HG03575 (cell line): Measurements from ENCODE around the gene UPK2.
A peak's percentile ranks its signal among the peaks of the same experiment; 100 is the strongest.
"Not testable (repeated sequence)": the region's sequence is repeated elsewhere in the genome, so short reads cannot be mapped to it uniquely, and the experiment has no call there.

ENCODE experiments used
- ATAC-seq: cut with Tn5 transposase; IDR thresholded peaks from one replicate; pipeline ENCODE4 v1.9.1; 2021; ENCODE audit not compliant: unreplicated experiment, insufficient number of reproducible peaks, low FRiP score; ENCODE audit errors: extremely low read depth

Gene UPK2

GRCh38 chr11:118975771-118976709 lies 19.9 kb downstream of the UPK2 start:
- no peak for ATAC-seq

- ATAC-seq, result no peak
Measured at GRCh38 chr11:118979434-118979833, 23.3 kb downstream of the UPK2 start.

DNA sequence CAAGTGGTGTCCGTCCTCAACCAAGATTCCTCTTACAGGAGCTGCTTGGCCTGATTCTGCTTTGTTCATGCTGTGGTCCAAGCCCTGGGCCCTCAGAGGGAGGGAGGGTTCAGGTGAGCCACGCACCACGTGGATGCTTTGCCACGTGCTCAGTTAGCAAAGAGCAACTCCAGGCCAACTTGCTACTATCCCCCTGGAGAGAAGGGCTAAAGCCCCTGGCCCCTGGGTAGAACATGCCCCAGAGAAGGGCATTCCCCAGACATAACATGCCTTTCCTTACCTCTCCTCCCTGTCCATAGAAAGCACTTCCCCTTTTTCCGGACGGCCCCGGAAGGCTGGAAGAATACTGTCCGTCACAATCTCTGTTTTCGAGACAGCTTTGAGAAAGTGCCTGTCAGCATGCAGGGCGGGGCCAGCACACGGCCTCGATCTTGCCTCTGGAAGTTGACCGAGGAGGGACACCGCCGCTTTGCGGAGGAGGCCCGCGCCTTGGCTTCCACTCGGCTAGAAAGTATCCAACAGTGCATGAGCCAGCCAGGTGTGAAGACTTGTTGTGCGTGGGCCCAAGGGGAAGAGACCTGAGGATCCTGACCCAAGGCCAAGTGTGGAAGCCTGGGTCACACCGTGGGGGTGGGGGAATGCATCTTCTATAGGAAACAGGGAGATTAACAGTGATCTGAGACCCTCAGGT lies 24.2 kb downstream of the UPK2 start:
- no peak for ATAC-seq

GRCh38 chr11:118984337-118984736 lies 28.2 kb downstream of the UPK2 start:
- not testable (repeated sequence) for ATAC-seq

- ATAC-seq, result no peak
Measured at GRCh38 chr11:118984825-118985224, 28.7 kb downstream of the UPK2 start.

DNA sequence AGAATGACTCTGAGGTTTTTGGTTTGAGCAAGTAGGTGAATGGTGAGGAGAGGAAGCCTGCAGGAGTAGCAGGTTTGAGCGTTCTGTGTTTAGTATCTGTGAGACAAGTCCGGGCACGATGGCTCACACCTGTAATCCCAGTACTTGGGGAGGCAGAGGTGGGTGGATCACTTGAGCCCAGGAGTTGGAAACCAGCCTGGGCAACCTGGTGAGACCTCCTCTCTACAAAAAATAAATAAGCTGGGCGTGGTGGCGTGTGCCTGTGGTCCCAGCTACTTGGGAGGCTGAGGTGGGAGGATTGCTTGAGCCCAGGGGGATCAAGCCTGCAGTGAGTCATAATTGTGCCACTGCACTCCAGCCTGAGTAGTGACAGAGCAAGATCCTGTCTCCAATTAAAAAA lies 32.2 kb downstream of the UPK2 start:
- no peak for ATAC-seq

DNA sequence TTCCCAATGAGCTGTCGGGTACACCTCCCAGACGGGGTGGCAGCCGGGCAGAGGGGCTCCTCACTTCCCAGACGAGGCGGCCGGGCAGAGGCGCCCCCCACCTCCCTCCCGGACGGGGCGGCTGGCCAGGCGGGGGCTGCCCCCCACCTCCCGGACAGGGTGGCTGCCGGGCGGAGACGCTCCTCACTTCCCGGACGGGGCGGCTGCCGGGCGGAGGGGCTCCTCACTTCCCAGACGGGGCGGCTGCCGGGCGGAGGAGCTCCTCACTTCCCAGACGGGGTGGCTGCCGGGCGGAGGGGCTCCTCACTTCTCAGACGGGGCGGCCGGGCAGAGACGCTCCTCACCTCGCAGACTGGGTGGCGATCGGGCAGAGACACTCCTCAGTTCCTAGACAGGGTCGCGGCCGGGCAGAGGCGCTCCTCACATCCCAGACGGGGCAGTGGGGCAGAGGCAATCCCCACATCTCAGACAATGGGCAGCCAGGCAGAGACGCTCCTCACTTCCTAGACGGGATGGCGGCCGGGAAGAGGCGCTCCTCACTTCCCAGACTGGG lies 35.5 kb downstream of the UPK2 start:
- ATAC-seq, result not testable (repeated sequence)

- ATAC-seq, result no peak
Measured at GRCh38 chr11:118996926-118997626, 41.0 kb downstream of the UPK2 start.

DNA sequence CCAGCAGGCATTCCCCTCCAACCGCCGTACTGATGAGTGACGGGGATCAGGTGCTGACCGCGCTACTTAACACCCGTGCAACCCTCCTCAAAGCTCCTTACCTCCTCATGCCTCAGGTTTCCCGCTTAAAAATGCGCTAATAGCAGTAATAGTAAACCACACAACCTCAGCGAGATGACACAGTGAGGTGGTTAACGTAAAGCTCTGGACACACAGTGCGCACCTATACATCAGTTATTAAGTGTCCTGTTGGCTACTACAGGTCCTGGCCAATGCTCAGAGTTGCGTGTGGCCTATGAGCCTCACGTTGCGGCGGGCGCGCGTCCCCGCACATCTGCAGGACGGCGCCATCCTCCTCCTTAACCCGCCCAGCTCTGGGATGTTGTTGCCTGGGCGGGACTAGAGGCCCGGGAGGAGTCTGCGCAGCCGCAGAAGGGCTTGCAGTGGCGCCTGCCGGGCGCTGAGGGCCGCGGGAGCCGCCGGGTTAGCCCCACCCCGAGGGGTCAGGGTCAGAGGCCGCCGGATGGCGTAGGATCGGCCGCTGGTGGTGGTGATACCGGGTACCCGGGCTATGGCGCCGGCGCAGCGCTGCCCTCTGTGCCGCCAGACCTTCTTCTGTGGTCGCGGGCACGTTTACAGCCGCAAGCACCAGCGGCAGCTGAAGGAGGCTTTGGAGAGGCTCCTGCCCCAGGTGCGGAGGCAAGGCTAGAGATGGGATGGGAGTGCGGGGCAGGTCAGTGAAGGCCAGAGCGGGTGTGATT lies 41.7 kb downstream of the UPK2 start, which contains the start of gene CENATAC:
Gene CENATAC, plus strand, starts transcription at position 512 of the 761 bp plus-strand sequence. Its CDS starts 60 bp downstream, at position 572.
- ATAC-seq, result peak; percentile 43

DNA sequence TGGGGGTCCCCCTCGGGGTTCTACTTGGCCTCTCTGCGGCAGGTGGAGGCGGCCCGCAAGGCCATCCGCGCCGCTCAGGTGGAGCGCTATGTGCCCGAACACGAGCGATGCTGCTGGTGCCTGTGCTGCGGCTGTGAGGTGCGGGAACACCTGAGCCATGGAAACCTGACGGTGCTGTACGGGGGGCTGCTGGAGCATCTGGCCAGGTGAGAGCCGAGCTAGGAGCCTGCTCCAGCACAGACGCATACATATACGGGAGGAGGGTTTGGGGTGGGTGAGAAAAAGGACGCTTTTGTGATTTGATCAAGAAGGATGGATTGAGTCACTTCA lies 42.3 kb downstream of the UPK2 start:
- ATAC-seq, result no peak

DNA sequence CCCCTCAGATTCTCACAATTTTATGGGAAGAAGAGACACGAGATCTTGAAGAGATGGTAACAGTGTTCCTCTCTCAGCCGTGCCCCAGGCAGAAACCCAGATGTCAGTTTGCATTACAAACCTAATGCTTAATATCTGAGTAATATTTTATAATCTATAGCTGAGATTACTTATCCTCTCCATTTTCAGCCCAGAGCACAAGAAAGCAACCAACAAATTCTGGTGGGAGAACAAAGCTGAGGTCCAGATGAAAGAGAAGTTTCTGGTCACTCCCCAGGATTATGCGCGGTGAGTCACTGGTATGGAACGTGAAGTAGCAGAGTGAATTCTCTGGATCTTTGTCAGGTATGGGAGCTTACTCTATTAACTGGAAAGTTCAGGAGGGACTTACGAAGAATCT lies 42.7 kb downstream of the UPK2 start:
- no peak for ATAC-seq

GRCh38 chr11:119000906-119001305 lies 44.8 kb downstream of the UPK2 start:
- no peak for ATAC-seq

DNA sequence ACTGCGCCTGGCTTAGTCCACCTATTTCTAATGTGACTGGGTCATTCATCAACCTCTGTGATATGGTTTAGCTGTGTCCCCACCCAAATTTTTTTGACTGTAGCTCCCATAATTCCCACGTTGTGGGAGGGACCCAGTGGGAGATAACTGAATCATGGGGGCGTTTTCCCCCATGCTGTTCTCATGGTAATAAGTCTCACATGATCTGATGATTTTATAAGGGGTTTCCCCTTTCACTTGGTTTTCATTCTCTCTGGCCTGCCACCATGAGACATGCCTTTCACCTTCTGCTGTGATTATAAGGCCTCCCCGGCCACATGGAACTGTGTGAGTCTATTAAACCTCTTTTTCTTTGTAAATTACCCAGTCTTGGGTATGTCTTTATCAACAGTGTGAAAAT lies 50.6 kb downstream of the UPK2 start:
- no peak for ATAC-seq
